Cardiac fibroblast (primary cell): ENCODE data around the gene SDK1.

Experiments used
- DNase-seq, 2 donors: peaks; one replicate each; pipeline versions ENCODE4 v3.0.0 to v3.0.0-alpha.2; 2010; ENCODE audit warnings: low read depth in 2 of 2
- H3K4me3 ChIP-seq, 2 donors: replicated peaks in 1 of 2; 1 replicate in 1 of 2; 2 replicates in 1 of 2; pipeline ENCODE4 v1.5.1; 2011; ENCODE audit warnings: low read depth in 2 of 2, low read length in 2 of 2, mild to moderate bottlenecking in 2 of 2, moderate library complexity in 1 of 2
- TF ChIP-seq, protein P1 (sequence below): IDR thresholded peaks from one replicate; pipeline ENCODE4 v1.5.1; 2011; ENCODE audit warnings: low read depth, mild to moderate bottlenecking, low read length, inconsistent platforms

The SDK1 gene

DNA sequence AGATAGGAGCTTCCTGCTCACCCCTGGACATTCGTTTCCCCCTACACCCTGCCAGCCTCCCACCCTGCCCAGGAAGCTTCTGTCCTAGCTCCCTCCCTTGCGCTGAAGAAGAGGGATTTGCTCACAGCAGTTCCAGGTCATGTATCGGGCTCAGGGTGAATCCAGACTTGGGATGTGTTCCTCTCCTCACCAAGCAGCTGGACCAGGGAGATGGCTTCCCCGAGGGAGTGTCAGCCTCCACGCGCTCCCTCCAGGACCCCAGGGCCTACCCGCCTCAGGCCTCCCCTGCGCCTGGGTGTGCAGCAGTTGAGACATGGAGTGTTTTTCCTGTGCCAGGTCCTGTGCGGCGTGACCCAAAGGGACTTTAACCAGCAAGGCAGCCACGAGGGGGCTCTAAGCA is 945.5 kb downstream of the SDK1 start:
- H3K4me3 ChIP-seq: no peak overlapping the region
- no peak for DNase-seq
- TF ChIP-seq, protein P1, sequence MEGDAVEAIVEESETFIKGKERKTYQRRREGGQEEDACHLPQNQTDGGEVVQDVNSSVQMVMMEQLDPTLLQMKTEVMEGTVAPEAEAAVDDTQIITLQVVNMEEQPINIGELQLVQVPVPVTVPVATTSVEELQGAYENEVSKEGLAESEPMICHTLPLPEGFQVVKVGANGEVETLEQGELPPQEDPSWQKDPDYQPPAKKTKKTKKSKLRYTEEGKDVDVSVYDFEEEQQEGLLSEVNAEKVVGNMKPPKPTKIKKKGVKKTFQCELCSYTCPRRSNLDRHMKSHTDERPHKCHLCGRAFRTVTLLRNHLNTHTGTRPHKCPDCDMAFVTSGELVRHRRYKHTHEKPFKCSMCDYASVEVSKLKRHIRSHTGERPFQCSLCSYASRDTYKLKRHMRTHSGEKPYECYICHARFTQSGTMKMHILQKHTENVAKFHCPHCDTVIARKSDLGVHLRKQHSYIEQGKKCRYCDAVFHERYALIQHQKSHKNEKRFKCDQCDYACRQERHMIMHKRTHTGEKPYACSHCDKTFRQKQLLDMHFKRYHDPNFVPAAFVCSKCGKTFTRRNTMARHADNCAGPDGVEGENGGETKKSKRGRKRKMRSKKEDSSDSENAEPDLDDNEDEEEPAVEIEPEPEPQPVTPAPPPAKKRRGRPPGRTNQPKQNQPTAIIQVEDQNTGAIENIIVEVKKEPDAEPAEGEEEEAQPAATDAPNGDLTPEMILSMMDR: no peak

DNA sequence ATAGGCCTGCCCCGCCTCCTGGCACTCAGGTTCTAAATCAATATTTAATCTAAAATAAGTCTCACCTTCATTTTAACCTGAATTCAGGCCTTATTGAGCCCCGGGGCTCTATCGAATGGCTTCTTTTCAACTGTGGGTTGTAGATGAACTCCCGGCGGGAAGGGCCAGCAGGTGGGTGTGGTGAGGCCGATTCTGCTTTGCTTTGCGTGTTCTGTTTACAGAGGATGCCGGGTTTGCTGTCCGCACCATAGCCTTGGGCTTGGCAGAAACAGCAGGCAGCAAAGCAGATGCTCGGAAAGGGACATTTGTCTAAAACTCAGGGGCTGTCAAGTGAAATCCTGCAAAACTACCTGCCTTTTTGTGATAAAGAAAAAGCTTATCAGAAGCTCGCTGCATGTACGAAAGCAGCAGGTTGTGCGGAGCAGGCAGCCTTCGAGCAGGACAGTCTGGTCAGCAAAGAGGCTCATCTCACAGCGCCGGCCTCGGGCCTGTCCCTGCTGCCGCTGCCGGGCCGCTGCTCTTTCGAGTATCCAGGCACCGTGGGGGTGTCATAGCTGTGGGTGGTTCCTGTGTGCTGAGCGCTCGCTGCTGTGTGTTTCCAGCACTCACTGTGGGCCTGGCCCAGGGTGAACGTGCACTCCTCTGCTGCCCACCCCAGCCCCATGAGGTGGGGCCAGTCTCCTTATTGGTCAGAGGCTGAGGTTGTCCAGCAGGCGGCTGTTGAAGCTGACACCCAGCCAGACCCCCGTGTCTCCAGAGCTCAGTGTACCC is 946.2 kb downstream of the SDK1 start:
- H3K4me3 ChIP-seq: no peak overlapping the region
- DNase-seq: no peak
- TF ChIP-seq, protein P1: no peak

DNA sequence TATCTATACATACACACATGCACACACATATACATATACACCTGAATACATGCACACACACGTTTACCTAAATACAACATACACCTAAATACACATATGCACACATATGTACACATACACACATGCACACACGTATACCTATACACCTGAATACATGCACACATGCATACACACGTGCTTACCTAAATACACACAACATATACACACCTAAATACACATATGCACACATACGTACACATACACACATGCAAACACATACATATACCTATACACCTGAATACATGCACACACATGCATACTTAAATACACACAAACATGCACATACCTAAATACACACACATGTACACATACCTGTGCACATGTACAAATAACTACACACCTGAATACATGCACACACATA is 947.2 kb downstream of the SDK1 start:
- DNase-seq: no peak
- H3K4me3 ChIP-seq: no peak overlapping the region
- TF ChIP-seq, protein P1: no peak

DNA sequence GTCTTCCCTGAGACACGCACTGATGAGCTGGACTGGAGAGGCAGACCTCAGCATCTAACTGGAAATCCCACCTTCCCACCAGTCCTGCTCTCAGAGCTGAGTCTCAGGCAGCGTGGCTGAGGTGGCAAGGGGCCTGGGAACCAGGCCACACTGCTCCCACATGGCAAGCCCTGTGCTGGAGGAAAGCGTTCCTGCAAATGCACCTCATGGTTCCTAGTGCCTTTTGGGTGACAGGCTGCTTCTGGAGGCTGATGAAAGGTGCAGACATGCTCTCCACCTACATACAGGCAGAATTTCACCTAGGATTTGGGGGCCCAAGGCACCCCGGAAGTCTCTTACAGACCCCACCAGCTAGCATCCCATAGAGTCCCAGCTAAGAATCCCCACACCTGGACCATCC is 948.2 kb downstream of the SDK1 start:
- TF ChIP-seq, protein P1: no peak
- H3K4me3 ChIP-seq: no peak overlapping the region

DNA sequence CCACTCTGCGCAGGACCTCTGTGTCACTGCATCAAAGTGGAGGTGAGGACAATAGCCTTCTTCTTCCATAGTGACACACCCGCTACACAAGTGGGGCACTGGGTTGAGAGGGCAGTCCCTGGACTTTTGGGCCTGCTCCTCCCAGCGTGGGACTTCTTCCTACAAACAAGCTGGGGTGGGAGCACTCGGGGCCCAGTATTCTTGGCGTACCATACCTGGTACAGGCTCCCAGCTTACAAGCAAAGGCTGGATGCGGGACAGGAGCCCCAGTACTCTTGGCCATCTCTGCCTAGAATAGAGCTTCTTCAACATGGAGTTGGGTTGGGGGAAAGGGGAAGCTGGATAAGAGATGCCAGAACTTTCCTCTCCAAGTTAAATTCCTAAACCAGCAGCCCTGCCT is 954.3 kb downstream of the SDK1 start:
- no peak for DNase-seq
- TF ChIP-seq, protein P1: no peak
- no peak overlapping the region for H3K4me3 ChIP-seq

More for the DNA sequence above, 948.2 kb downstream of the SDK1 start:
- no peak for DNase-seq

DNA sequence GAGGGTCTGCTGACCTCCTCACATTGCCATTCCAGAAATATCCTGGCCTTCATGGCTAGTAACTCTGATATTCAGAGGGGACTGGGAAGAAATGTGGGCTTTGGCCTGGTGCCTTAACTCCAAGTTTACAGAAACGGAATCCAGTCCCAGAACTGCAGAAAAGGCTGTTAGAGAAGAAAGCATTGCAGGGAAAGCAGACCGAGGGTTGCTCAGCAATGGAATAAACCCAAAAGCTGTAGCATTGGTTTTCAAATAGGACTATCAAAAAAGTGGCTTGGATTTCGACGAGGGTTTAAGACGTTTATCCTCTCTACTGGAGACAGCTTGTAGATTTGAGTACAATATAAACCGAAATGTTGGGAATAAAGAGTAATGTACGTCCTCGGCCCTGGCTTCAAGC is 955.2 kb downstream of the SDK1 start:
- no peak for DNase-seq
- TF ChIP-seq, protein P1: no peak

More for the DNA sequence above, 955.2 kb downstream of the SDK1 start:
- H3K4me3 ChIP-seq: no peak overlapping the region
